GM23338 (cell line): ENCODE measurements around the gene IL1RAPL2.
"Not testable (repeated sequence)": the region's sequence is repeated elsewhere in the genome, so short reads cannot be mapped to it uniquely, and the experiment has no call there.

Experiments used
- CREB1 ChIP-seq: fragments of 250-450 bp; sonication (Bioruptor Pico); IDR thresholded peaks from 2 replicates; pipeline ENCODE4 v1.5.0; 2020; ENCODE audit warnings: low read depth, mild to moderate bottlenecking, moderate library complexity
- EZH2 ChIP-seq: fragments of 200-600 bp; sonication (generic); IDR thresholded peaks from one replicate; pipeline ENCODE4 v1.8.0; 2017; ENCODE audit warnings: antibody characterized with exemption, mild to moderate bottlenecking, low read depth; ENCODE audit not compliant: unreplicated experiment
- EZH2phosphoT487 ChIP-seq: fragments of 200-600 bp; sonication (generic); IDR thresholded peaks from one replicate; pipeline ENCODE4 v1.8.1; 2018; ENCODE audit warnings: antibody characterized with exemption; ENCODE audit not compliant: unreplicated experiment
- POLR2AphosphoS5 ChIP-seq: IDR thresholded peaks from 2 replicates; pipeline ENCODE4 v1.6.1; 2016; ENCODE audit warnings: antibody characterized with exemption, low read depth
- ZNF114 ChIP-seq: fragments of 250-450 bp; sonication (Bioruptor Pico); IDR thresholded peaks from 2 replicates; pipeline ENCODE4 v1.5.0; 2020; ENCODE audit warnings: mild to moderate bottlenecking, moderate library complexity
- TF ChIP-seq, protein P1 (sequence below), 2 experiments: fragments of 200-600 bp in 1 of 2; sonication (generic) in 1 of 2; conservative IDR thresholded peaks; 2 replicates each; pipeline versions ENCODE4 v1.5.1 to v1.6.1; 2016 to 2017; ENCODE audit warnings: antibody characterized with exemption in 2 of 2, low read depth in 2 of 2, mild to moderate bottlenecking in 2 of 2, moderate library complexity in 1 of 2
- TF ChIP-seq, protein P2 (sequence below): IDR thresholded peaks from one replicate; pipeline ENCODE4 v1.6.1; 2018; ENCODE audit warnings: antibody characterized with exemption; ENCODE audit not compliant: unreplicated experiment
- TF ChIP-seq, protein P3 (sequence below): IDR thresholded peaks from 2 replicates; pipeline ENCODE4 v1.6.1; 2016; ENCODE audit warnings: antibody characterized with exemption

DNA sequence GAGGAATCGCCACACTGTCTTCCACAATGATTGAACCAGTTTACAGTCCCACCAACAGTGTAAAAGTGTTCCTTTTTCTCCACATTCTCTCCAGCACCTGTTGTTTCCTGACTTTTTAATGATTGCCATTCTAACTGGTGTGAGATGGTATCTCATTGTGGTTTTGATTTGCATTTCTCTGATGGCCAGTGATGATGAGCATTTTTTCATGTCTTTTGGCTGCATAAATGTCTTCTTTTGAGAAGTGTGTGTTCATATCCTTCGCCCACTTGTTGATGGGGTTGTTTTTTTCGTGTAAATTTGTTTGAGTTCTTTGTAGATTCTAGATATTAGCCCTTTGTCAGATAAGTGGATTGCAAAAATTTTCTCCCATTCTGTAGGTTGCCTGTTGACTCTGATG, 671.4 kb downstream of the IL1RAPL2 start:
- TF ChIP-seq EZH2; CREB1; POLR2AphosphoS5; EZH2phosphoT487; ZNF114 (CRISPR knock-in tag): not testable (repeated sequence)
- TF ChIP-seq, protein P1, sequence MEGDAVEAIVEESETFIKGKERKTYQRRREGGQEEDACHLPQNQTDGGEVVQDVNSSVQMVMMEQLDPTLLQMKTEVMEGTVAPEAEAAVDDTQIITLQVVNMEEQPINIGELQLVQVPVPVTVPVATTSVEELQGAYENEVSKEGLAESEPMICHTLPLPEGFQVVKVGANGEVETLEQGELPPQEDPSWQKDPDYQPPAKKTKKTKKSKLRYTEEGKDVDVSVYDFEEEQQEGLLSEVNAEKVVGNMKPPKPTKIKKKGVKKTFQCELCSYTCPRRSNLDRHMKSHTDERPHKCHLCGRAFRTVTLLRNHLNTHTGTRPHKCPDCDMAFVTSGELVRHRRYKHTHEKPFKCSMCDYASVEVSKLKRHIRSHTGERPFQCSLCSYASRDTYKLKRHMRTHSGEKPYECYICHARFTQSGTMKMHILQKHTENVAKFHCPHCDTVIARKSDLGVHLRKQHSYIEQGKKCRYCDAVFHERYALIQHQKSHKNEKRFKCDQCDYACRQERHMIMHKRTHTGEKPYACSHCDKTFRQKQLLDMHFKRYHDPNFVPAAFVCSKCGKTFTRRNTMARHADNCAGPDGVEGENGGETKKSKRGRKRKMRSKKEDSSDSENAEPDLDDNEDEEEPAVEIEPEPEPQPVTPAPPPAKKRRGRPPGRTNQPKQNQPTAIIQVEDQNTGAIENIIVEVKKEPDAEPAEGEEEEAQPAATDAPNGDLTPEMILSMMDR (conservative IDR thresholded peaks at IDR 0.05; ENCODE audit: low read depth in 2 of 2) = not testable (repeated sequence)
- TF ChIP-seq, protein P2, sequence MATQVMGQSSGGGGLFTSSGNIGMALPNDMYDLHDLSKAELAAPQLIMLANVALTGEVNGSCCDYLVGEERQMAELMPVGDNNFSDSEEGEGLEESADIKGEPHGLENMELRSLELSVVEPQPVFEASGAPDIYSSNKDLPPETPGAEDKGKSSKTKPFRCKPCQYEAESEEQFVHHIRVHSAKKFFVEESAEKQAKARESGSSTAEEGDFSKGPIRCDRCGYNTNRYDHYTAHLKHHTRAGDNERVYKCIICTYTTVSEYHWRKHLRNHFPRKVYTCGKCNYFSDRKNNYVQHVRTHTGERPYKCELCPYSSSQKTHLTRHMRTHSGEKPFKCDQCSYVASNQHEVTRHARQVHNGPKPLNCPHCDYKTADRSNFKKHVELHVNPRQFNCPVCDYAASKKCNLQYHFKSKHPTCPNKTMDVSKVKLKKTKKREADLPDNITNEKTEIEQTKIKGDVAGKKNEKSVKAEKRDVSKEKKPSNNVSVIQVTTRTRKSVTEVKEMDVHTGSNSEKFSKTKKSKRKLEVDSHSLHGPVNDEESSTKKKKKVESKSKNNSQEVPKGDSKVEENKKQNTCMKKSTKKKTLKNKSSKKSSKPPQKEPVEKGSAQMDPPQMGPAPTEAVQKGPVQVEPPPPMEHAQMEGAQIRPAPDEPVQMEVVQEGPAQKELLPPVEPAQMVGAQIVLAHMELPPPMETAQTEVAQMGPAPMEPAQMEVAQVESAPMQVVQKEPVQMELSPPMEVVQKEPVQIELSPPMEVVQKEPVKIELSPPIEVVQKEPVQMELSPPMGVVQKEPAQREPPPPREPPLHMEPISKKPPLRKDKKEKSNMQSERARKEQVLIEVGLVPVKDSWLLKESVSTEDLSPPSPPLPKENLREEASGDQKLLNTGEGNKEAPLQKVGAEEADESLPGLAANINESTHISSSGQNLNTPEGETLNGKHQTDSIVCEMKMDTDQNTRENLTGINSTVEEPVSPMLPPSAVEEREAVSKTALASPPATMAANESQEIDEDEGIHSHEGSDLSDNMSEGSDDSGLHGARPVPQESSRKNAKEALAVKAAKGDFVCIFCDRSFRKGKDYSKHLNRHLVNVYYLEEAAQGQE = not testable (repeated sequence)
- TF ChIP-seq, protein P3, sequence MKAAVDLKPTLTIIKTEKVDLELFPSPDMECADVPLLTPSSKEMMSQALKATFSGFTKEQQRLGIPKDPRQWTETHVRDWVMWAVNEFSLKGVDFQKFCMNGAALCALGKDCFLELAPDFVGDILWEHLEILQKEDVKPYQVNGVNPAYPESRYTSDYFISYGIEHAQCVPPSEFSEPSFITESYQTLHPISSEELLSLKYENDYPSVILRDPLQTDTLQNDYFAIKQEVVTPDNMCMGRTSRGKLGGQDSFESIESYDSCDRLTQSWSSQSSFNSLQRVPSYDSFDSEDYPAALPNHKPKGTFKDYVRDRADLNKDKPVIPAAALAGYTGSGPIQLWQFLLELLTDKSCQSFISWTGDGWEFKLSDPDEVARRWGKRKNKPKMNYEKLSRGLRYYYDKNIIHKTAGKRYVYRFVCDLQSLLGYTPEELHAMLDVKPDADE = not testable (repeated sequence)
